IMR-90 (cell line): ENCODE data around the gene PPFIA1. TPM values are rescaled to one million over a fixed set of nuclear protein-coding genes. Genes with fewer than 3 reads are reported as not detected.

Source experiments
- ATAC-seq: fragments of 200-7000 bp; cut with Tn5 transposase; 2 replicates; pipeline ENCODE4 v1.9.1; 2020; ENCODE audit warnings: low read depth, mild to moderate bottlenecking, moderate library complexity
- BruUV-seq: library from RNA; stranded (reverse); fragments of 400-500 nt; replicated peaks from 2 replicates; lab custom pipeline; 2021; lab: Mats Ljungman, UMichigan
- CTCF ChIA-PET: fragments of 300-600 bp; formaldehyde crosslinking; extraction: SDS; loops from one replicate; lab custom pipeline; 2021; ENCODE audit warnings: antibody characterized with exemption; lab: Yijun Ruan, JAX
- POLR2A ChIA-PET: fragments of 300-600 bp; sonication (Branson Sonifier 250); formaldehyde crosslinking; loops from one replicate; lab custom pipeline; 2022; ENCODE audit warnings: antibody characterized with exemption; ENCODE audit not compliant: unreplicated experiment; lab: Charles Lee
- DNase-seq: peaks from one replicate; pipeline ENCODE4 v3.0.0; 2013
- H2AFZ ChIP-seq: replicated peaks from 2 replicates; pipeline ENCODE3; 2013; ENCODE audit warnings: low read length, mild to moderate bottlenecking; ENCODE audit not compliant: poor library complexity
- H2AK5ac ChIP-seq: 2 replicates; pipeline ENCODE4 v1.6.1; 2013; ENCODE audit warnings: low read depth, low read length, inconsistent platforms
- H2AK9ac ChIP-seq: replicated peaks from 2 replicates; pipeline ENCODE3; 2013; ENCODE audit warnings: mild to moderate bottlenecking, low read depth, low read length, moderate library complexity; ENCODE audit not compliant: poor library complexity
- H2BK120ac ChIP-seq: 2 replicates; pipeline ENCODE4 v1.6.1; 2013; ENCODE audit warnings: low read depth, low read length, inconsistent platforms
- H2BK15ac ChIP-seq: 3 replicates; pipeline ENCODE4 v1.6.1; 2013; ENCODE audit warnings: low read depth, low read length, inconsistent platforms
- H2BK20ac ChIP-seq: 2 replicates; pipeline ENCODE4 v1.6.1; 2013; ENCODE audit warnings: low read depth, mild to moderate bottlenecking, inconsistent platforms, low read length, moderate library complexity
- H2BK5ac ChIP-seq: 2 replicates; pipeline ENCODE4 v1.6.1; 2013; ENCODE audit warnings: mild to moderate bottlenecking, low read depth, low read length, inconsistent platforms; ENCODE audit not compliant: poor library complexity, severe bottlenecking
- H3K14ac ChIP-seq: replicated peaks from 2 replicates; pipeline ENCODE4 v1.6.1; 2013; ENCODE audit warnings: low read depth, low read length, inconsistent platforms
- H3K18ac ChIP-seq: 2 replicates; pipeline ENCODE4 v1.6.1; 2013; ENCODE audit warnings: low read depth, low read length, control low read depth
- H3K23ac ChIP-seq: 2 replicates; pipeline ENCODE4 v1.6.1; 2013; ENCODE audit warnings: low read depth, low read length, inconsistent platforms
- H3K27ac ChIP-seq: 2 replicates; pipeline ENCODE4 v1.5.1; 2013; ENCODE audit warnings: mild to moderate bottlenecking, control low read depth, low read length; ENCODE audit not compliant: insufficient read depth
- H3K27me3 ChIP-seq: 2 replicates; pipeline ENCODE4 v1.6.1; 2013; ENCODE audit warnings: low read length; ENCODE audit not compliant: control insufficient read depth, insufficient read depth
- H3K36me3 ChIP-seq: 2 replicates; pipeline ENCODE4 v1.6.1; 2013; ENCODE audit warnings: low read length, mixed read lengths; ENCODE audit not compliant: control insufficient read depth, insufficient read depth
- H3K4ac ChIP-seq: 2 replicates; pipeline ENCODE4 v1.6.1; 2013; ENCODE audit warnings: low read depth, low read length, inconsistent platforms
- H3K4me1 ChIP-seq: 2 replicates; pipeline ENCODE4 v1.6.1; 2013; ENCODE audit warnings: low read length, mixed read lengths; ENCODE audit not compliant: control insufficient read depth, insufficient read depth
- H3K4me2 ChIP-seq: 2 replicates; pipeline ENCODE4 v1.6.1; 2013; ENCODE audit warnings: low read depth, mild to moderate bottlenecking, control low read depth, low read length, moderate library complexity
- H3K4me3 ChIP-seq: 2 replicates; pipeline ENCODE4 v1.5.1; 2013; ENCODE audit warnings: low read depth, mild to moderate bottlenecking, control low read depth, low read length, moderate library complexity; ENCODE audit not compliant: insufficient read depth
- H3K56ac ChIP-seq: 2 replicates; pipeline ENCODE4 v1.6.1; 2013; ENCODE audit warnings: low read length, inconsistent platforms; ENCODE audit not compliant: insufficient read depth; ENCODE audit errors: extremely low read depth
- H3K79me1 ChIP-seq, 2 experiments: 2 replicates each; pipeline ENCODE4 v1.6.1; 2013; ENCODE audit warnings: low read length in 2 of 2, inconsistent platforms in 1 of 2, low read depth in 1 of 2
- H3K9ac ChIP-seq: 2 replicates; pipeline ENCODE4 v1.6.1; 2013; ENCODE audit warnings: low read depth, low read length, control low read depth
- H3K9me1 ChIP-seq: 2 replicates; pipeline ENCODE4 v1.6.1; 2013; ENCODE audit warnings: low read length, inconsistent platforms; ENCODE audit not compliant: insufficient read depth
- H3K9me3 ChIP-seq: 2 replicates; pipeline ENCODE4 v1.6.1; 2013; ENCODE audit warnings: low read length; ENCODE audit not compliant: control insufficient read depth, insufficient read depth
- H4K20me1 ChIP-seq: 2 replicates; pipeline ENCODE4 v1.6.1; 2013; ENCODE audit warnings: low read length, inconsistent platforms; ENCODE audit not compliant: insufficient read depth
- H4K5ac ChIP-seq: 2 replicates; pipeline ENCODE4 v1.6.1; 2013; ENCODE audit warnings: mild to moderate bottlenecking, low read depth, low read length, control low read depth
- H4K8ac ChIP-seq, 2 experiments: 2 replicates each; pipeline ENCODE4 v1.6.1; 2013; ENCODE audit warnings: low read depth in 2 of 2, low read length in 2 of 2, control low read depth in 1 of 2, inconsistent platforms in 1 of 2
- H4K91ac ChIP-seq: 2 replicates; pipeline ENCODE4 v1.6.1; 2013; ENCODE audit warnings: low read depth, low read length, inconsistent platforms; ENCODE audit not compliant: insufficient read depth
- ELK1 ChIP-seq: fragments of 150-350 bp; IDR thresholded peaks from 2 replicates; pipeline ENCODE4 v1.6.1; 2016; ENCODE audit warnings: low read depth, mild to moderate bottlenecking, low read length, moderate library complexity, borderline replicate concordance
- FOS ChIP-seq: fragments of 150-350 bp; IDR thresholded peaks from 2 replicates; pipeline ENCODE4 v1.6.1; 2016; ENCODE audit warnings: low read depth, low read length
- MAZ ChIP-seq: IDR thresholded peaks from 2 replicates; pipeline ENCODE4 v1.6.1; 2012; ENCODE audit warnings: low read depth, mild to moderate bottlenecking, low read length, improper control_type of control experiment, moderate library complexity, borderline replicate concordance
- NFE2L2 ChIP-seq: fragments of 150-350 bp; IDR thresholded peaks from 2 replicates; pipeline ENCODE4 v1.6.1; 2016; ENCODE audit warnings: low read depth, mild to moderate bottlenecking, low read length
- POLR2A ChIP-seq: IDR thresholded peaks from 2 replicates; pipeline ENCODE4 v1.6.1; 2012; ENCODE audit warnings: mild to moderate bottlenecking, low read depth, low read length
- RAD21 ChIP-seq: IDR thresholded peaks from 2 replicates; pipeline ENCODE4 v1.6.1; 2012; ENCODE audit warnings: low read length, improper control_type of control experiment
- SMC3 ChIP-seq: fragments of 150-350 bp; IDR thresholded peaks from 2 replicates; pipeline ENCODE4 v1.6.1; 2016; ENCODE audit warnings: low read depth, mild to moderate bottlenecking, antibody characterized with exemption, low read length, moderate library complexity
- USF2 ChIP-seq: fragments of 150-350 bp; IDR thresholded peaks from 2 replicates; pipeline ENCODE4 v1.6.1; 2017; ENCODE audit warnings: mild to moderate bottlenecking, antibody characterized with exemption, low read length, low read depth
- WGBS, 2 experiments: methylation state at CpG; one replicate each; pipeline versions ENCODE4 v1.1.5 to v1.1.7; 2013; ENCODE audit warnings: missing lambda C conversion rate in 2 of 2; ENCODE audit not compliant: insufficient read length in 1 of 2; ENCODE audit errors: extremely low coverage in 2 of 2; 5-methylcytosine and 5-hydroxymethylcytosine counted together
- dilution Hi-C: fragments of 300-500 bp; cut with HindIII; formaldehyde crosslinking; loops from one replicate; pipeline ENCODE4 v1.14.3; 2018; ENCODE audit warnings: low sequenced_read_pairs; ENCODE audit not compliant: unreplicated experiment
- in situ Hi-C: fragments of 300-500 bp; cut with MboI; formaldehyde crosslinking; loops from 3 replicates; pipeline ENCODE4 v1.14.3; 2019; ENCODE audit warnings: low sequenced_read_pairs, inconsistent platforms, mixed read lengths
- intact Hi-C: fragments of 100-400 bp; cut with micrococcal nuclease; formaldehyde crosslinking; loops from 2 replicates; pipeline ENCODE4 v1.10.0; 2022
- polyA plus RNA-seq, 3 experiments: library from polyadenylated mRNA; depleted of rRNA; stranded (reverse); fragments of >200 nt; gene quantifications; 2 replicates each; pipeline ENCODE4 v1.2.3, GENCODE V29; 2012; ENCODE audit warnings: low replicate concordance in 1 of 3
- total RNA-seq: library from RNA; depleted of rRNA; stranded (reverse); fragments of >200 nt; gene quantifications from 2 replicates; pipeline ENCODE4 v1.2.3, GENCODE V29; 2012

The PPFIA1 gene
- total and polyA plus RNA-seq, 2 of the 4 experiments (the other 2 are of a cell fraction) = 25.6 to 37.2 TPM

DNA sequence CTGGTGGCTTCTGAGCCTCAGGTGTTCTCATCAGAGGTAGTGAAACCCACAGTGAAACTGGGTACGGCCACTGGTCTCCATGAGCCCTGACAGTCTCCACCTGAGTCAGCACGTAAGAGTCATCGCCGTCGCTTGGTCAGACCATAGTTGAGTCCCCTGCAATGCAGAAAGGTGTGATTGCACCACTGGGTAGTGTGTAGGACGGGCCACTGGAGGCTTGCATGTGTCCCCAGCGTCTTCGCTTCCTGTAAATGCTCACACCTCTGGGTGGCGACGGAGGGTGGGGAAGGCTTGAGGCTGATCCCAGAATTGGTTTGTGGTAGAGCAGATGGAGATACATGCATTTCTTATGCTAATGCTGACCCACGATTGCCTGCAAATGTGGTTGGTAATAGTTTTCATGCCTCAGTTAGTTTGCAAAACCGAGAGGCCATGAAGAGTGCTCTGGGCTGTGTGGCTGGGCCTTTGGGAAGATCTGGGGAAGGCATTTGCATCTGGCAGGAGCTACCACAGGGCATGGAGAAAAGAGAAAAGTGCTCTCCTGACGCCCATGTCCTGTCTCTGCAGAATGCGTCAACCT lies 154.4 kb downstream of the PPFIA1 start:
- H3K27ac ChIP-seq = no peak overlapping the region
- H3K4me1 ChIP-seq = peaks cover 7% of the 10 kb centered on the region; the same call in 1 of the 2 replicates
- H2BK20ac ChIP-seq = no peak overlapping the region
- ChIA-PET POLR2A (interaction anchor here (0.5 to 0.6 kb wide), 2 partner anchors 24 to 689 kb away, joined by 3 read pairs; no protein-coding TSS in a partner anchor), CTCF (no interaction called here)
- peaks cover 75% of the 10 kb centered on the region for H4K20me1 ChIP-seq
- no peak overlapping the region for H4K8ac ChIP-seq
- H2AFZ ChIP-seq = no peak overlapping the region
- intact Hi-C loops (no loop called here), in situ Hi-C loops (no loop called here), dilution Hi-C loops (no loop called here)
- no peak overlapping the region for H3K4me3 ChIP-seq
- no peak overlapping the region for H2BK120ac ChIP-seq
- peaks cover 81% of the 10 kb centered on the region for H3K36me3 ChIP-seq
- no peak overlapping the region for H2AK9ac ChIP-seq
- H2BK5ac ChIP-seq = no peak overlapping the region
- H3K9ac ChIP-seq = no peak overlapping the region
- H2BK15ac ChIP-seq = no peak overlapping the region
- H3K4me2 ChIP-seq = no peak overlapping the region
- no peak overlapping the region for H3K14ac ChIP-seq
- no peak overlapping the region for H3K23ac ChIP-seq
- no peak for TF ChIP-seq SMC3
- TF ChIP-seq ELK1 = no peak
- no peak for TF ChIP-seq RAD21
- no peak for TF ChIP-seq FOS
- no peak for TF ChIP-seq NFE2L2
- TF ChIP-seq POLR2A = no peak
- no peak for TF ChIP-seq MAZ
- TF ChIP-seq USF2 = no peak
- no peak for DNase-seq
- H3K79me1 ChIP-seq = peaks cover 28 to 74% of the 10 kb centered on the region in 2 experiments
- H3K9me1 ChIP-seq = peaks cover 25% of the 10 kb centered on the region
- H3K4ac ChIP-seq = no peak overlapping the region
- ATAC-seq = no peak
- H4K91ac ChIP-seq = no peak overlapping the region
- no peak overlapping the region for H3K56ac ChIP-seq
- H3K18ac ChIP-seq = no peak overlapping the region
- BruUV-seq = no TSS peak
- H2AK5ac ChIP-seq = no peak overlapping the region
- H4K5ac ChIP-seq = no peak overlapping the region
- no peaks in the 10 kb centered on the region for H3K9me3 ChIP-seq
- H3K27me3 ChIP-seq = no peaks in the 10 kb centered on the region
- 86% methylated on average over 4 of the region's 14 CpGs; no CpG with 5 or more reads in 1 of the 2 experiments for WGBS, 2 experiments
